Stimulated activated CD8-positive, alpha-beta memory T cell treated with anti-CD3 and anti-CD28 coated beads, Interleukin-4, amount 100 ng/mL, for 1 hour (primary cell): ENCODE data around the gene PCDHGB3.
"Not testable (repeated sequence)": the region's sequence is repeated elsewhere in the genome, so short reads cannot be mapped to it uniquely, and the experiment has no call there.

ENCODE experiments used
- DNase-seq, 2 donors: peaks; one replicate each; pipeline ENCODE4 v3.0.0-alpha.2; 2020; ENCODE audit warnings: low read depth in 2 of 2, low spot score in 1 of 2

PCDHGB3 gene

GRCh38 chr5:141356950-141357349 is 13.1 kb upstream of the PCDHGB3 start:
- no peak for DNase-seq

GRCh38 chr5:141359790-141360426 is 10.1 kb upstream of the PCDHGB3 start, which contains the start of gene PCDHGB2:
PCDHGB2 (plus strand) TSS chr5:141359994; CDS start chr5:141360136, 142 bp downstream.
- no peak for DNase-seq

GRCh38 chr5:141360685-141361084 is 9.4 kb upstream of the PCDHGB3 start:
- no peak for DNase-seq

GRCh38 chr5:141362719-141363118 is 7.3 kb upstream of the PCDHGB3 start:
- no peak for DNase-seq

GRCh38 chr5:141363952-141364660 is 5.9 kb upstream of the PCDHGB3 start, which contains the start of gene PCDHGA5:
PCDHGA5 (plus strand) TSS chr5:141364162; CDS start chr5:141364331, 169 bp downstream.
- DNase-seq = no peak

- no peak for DNase-seq
These were observed 3.8 kb upstream of the PCDHGB3 start for GRCh38 chr5:141366016-141366896.

- no peak for DNase-seq
These were observed 1.8 kb downstream of the PCDHGB3 start for GRCh38 chr5:141371572-141372475.

GRCh38 chr5:141373673-141374317 is 3.8 kb downstream of the PCDHGB3 start, which contains the start of gene PCDHGA6:
PCDHGA6 (plus strand) TSS chr5:141373891; CDS start chr5:141374084, 193 bp downstream.
- no peak for DNase-seq

GRCh38 chr5:141374627-141375026 is 4.6 kb downstream of the PCDHGB3 start:
- no peak for DNase-seq

GRCh38 chr5:141375444-141376155 is 5.6 kb downstream of the PCDHGB3 start:
- DNase-seq = not testable (repeated sequence)

- no peak for DNase-seq
These were observed 12.6 kb downstream of the PCDHGB3 start, which contains the start of gene PCDHGA7 for GRCh38 chr5:141382469-141383294. PCDHGA7 (plus strand) TSS chr5:141382742; CDS start chr5:141382900, 158 bp downstream.

- no peak for DNase-seq
These were observed 13.3 kb downstream of the PCDHGB3 start for GRCh38 chr5:141383345-141383744.

- DNase-seq = no peak
These were observed 14.6 kb downstream of the PCDHGB3 start for GRCh38 chr5:141384471-141385267.

GRCh38 chr5:141387557-141388311 is 17.7 kb downstream of the PCDHGB3 start, which contains the start of gene PCDHGB4:
PCDHGB4 (plus strand) TSS chr5:141387698; CDS start chr5:141387885, 187 bp downstream.
- DNase-seq = not testable (repeated sequence)

GRCh38 chr5:141388661-141389060 is 18.6 kb downstream of the PCDHGB3 start:
- no peak for DNase-seq
